Measurements from ENCODE around the gene ARIH2. TPM values are rescaled to one million over a fixed set of nuclear protein-coding genes. Genes with fewer than 3 reads are reported as not detected.

ARIH2 gene
- total RNA-seq, 1 donor from 2014 or later, result 82.0 TPM

DNA sequence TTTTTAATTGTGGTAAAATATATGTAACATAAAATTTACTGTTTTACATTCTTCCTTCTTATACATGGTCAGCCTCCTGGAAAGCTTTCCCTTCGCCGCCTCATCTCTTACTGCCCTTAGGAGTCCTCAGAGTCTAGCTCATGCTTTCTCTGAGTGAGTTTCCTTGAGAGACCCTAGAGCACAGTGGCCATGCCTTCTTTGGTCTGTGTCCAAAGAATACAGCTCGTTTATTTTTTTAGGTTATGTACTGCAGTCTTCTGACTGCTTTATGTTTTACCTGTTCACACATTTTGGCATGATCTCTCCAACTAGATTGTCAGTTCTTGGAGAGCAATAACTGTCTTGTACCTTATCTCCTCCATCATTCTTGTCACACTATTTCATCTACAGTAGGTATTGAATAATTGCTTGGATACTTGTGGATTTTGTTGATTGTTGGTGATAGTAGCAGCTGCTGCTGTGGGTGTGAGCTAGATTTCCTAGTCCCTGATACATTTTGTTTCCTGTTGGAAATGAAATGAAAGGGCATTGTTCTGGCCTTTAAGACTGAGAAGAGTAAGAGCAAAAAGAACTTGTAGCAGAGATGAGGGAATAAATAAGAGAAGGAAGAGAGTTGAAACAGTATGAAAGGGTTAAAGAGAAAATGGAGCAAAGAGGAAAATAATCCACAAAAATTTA, 10.9 kb downstream of the ARIH2 start:
- DNase-seq, result no peak

DNA sequence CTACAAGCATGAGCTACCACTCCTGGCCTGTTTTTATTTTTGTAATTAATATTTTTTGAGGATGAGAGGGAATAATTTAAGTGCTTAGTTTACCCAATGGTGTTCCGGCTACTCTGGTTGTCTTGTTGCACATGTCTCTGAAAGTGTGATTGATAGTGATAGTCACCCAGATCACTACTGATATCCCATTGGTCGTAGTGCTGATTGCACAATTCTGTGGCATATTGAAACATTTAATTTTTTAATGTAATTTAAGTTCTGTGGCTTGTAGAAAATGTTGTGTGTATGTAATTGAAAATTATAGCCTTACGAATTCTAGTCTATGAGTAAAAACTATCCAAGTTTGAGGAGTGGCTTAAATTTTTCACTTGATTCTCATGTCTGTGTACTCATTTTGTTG, 11.9 kb downstream of the ARIH2 start:
- DNase-seq, result no peak

DNA sequence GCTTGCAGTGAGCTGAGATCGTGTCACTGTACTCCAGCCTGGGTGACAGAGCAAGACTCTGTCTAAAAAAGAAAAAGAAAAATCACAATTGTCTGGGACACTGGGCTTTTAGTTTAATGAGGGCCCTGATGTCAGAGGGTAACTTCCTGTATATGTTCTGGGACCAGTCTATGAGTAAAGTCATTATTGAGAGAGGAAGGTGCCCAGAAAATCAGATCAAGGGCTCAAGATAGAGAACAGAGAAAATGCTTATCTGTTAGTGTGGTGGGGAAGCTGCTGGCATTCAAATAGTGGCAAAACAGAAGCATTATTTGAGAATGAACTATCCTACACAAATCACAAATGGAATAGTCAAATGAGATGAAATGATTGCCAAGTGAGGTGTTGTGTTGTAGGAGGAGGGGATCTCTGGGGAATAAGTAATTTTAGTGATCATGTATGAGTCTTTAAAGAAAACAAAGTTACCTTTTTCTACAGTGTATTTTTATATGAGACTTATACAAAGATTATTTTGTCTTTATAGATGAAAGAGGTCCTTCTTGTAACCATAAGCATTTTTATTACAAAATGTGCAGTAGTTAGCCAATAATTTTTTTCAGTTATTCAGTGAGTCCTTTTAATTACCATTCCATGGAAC, 13.4 kb downstream of the ARIH2 start:
- DNase-seq, result no peak

DNA sequence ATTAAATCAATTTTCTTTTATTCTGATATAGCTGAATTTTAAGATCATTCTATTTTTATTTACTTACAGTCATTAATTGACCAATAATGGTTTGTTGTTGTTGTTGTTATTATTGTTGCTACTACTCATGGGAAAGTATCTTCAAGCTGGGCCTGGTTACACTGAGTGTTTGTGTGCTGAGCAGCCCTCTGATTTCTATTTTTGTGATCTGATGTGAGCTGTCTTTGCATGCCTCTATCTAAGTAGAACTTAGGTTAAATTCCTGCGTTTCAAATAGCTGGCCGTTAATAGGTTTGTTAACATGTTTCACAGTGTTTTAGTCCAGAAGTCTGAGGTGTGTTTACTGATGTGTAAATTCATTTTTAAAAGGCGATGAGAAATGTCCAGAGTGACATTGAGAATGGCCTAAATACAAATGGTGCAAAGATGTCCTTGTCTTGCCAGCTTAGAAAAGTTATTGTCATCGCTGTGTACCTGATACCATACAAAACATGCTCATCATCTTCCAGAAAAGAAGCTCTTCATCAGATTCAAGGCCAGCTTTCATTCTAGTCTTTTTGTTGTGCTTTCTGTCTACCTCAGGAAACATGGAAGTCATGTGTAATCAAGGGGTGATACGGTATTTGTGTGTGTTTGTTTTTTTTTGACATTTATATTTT, 15.8 kb downstream of the ARIH2 start:
- DNase-seq, result no peak

DNA sequence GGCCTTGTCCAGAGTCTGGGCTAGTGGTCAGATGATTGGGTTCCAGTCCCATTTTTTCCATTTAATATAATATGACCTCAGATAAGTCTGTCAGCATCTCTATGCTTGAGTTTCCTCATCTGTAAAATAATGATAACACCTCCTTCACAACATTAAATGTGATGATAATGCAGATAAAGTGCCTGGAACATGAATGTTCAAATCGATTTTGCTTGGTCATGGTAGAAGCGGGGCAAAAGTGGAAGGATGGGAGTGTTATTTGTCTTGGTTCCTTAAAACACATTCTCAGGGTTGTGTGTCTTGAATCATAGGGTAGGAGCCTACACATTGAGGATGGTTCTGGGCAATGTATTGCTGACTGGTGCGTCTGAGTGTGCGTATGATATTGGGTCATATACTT, 16.9 kb downstream of the ARIH2 start:
- no peak for DNase-seq

DNA sequence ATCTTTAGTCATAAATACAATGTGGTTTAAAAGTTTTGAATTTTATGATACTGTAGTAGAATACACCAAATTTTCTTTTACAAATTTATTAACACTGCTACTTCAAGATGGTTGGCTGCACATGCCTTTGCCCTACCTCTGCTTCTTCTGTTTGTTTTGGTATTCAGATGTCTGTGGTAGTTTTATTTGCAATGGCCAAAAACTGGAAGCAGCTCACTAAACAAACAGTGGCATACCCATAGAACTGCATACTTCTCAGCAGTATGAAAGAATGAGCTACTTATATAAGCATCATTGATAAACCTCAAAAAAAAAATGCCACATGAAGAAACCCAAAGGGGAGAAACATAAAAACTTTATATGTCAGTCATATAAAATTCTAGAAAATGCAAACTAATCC, 19.5 kb downstream of the ARIH2 start:
- DNase-seq, result no peak

DNA sequence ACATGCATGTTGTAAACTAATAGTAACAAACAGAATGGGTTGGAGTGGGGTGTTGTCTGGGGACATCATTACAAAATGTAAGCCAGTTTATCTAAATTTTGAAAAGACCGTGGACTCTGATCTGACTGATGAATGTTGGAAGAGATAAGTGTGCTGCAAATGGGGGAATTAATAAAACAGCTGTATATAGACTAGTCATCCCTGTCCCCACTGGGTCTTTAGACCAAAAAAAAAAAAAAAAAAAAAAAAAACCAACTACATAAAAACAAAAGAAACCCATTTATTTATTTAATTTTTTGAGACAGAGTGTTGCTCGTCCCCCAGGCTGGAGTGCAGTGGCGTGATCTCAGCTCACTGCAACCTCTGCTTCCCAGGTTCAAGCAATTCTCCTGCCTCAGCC, 20.0 kb downstream of the ARIH2 start:
- DNase-seq, result no peak

DNA sequence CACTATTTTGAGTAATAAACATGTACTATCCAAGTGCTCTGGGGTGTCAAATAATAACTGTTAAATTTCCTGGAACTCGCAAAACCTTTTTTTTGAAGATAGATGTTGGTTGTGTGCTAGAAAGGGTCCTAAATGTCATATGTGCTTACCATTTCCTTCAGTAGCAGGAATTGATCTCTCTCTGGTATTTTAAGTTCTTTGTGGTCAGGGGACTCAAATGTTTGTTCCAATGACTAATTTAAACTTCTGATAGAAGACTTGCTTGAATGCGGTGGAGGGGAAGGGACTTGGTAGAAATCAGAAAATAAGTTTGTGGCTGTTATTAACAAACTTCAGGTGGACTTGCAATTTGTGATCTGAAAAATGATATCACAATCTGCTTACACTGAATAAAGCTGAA, 26.8 kb downstream of the ARIH2 start:
- no peak for DNase-seq

DNA sequence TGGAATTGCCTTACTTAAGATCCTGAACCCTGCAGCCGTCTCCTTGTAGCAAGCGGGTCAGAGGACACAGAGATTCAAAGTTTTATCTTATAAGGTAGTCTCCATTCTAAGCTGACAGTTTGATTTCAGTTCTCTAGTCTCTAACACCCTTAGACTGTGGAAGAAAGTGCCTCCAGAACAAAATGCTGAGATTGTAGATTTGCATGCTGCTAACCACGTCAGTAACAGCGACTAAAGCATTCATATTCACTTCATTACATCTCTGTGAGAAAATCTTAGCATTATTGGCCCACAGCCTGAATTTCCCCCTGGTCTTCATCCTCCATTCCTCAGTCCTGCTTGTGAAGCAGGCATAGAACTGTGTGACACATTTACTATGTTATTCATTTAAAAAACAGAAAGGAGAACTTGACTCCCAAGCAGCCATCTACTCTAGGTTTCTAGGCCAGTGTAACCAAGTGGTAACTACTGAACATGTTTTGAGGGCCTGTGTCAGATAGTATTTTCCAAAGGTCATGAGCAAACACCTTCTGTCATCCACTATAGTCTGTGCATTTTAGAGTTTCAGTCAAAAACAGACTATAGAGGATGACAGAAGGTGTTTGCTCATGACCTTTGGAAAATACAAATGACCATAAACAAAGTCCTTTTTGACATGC, 27.4 kb downstream of the ARIH2 start:
- no peak for DNase-seq

DNA sequence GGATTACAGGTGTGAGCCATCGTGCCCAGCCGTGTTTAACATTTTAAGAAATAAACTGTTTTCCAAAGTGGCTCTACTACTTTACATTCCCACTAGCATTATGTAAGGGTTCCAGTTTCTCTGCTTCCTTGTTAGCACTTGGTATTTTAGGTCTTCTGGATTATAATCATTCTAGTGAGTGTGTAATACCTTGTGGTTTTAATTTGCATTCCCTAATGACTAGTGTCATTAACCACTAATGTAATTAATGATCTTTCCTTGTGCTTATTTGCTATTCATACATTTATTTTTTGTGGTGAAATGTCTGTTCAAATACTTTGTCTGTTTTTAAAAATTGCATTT, 30.7 kb downstream of the ARIH2 start:
- DNase-seq, result no peak

DNA sequence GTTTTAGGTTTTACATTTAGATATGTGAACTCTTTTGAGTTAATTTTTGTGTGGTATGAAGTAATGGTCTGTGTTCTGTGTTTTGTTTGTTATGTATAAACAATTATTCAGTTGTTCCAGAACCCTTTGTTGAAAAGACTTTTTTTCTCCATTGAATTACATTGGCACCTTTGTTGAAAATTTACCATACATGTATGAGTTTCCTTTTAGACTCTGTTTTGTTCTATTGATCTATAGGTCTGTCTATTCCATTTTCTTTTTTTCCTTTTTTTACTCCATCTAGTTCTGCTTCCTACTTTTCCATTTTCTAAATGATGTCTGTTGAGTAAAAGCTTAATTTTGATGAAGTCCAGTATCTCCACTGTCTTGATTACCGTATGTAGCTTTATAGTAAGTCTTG, 31.4 kb downstream of the ARIH2 start:
- DNase-seq, result no peak

DNA sequence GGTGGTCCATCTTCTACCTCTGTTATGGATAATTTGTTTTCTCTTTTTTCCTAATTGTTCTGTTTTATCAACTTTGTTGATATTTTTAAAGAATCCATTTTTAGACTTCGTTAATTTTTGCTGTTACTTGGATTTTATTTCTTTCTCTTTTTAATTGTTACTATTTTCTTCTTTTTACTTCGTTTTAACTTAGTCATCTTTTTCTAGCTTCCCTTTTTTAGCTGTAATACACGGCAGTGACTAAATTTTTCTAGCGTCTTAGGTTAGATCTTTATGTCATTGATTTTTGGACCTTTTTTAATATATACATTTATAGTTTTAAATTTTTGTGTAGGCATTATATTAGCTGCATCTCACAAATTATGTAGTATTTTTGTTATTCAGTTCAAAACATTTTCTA, 33.1 kb downstream of the ARIH2 start:
- no peak for DNase-seq

DNA sequence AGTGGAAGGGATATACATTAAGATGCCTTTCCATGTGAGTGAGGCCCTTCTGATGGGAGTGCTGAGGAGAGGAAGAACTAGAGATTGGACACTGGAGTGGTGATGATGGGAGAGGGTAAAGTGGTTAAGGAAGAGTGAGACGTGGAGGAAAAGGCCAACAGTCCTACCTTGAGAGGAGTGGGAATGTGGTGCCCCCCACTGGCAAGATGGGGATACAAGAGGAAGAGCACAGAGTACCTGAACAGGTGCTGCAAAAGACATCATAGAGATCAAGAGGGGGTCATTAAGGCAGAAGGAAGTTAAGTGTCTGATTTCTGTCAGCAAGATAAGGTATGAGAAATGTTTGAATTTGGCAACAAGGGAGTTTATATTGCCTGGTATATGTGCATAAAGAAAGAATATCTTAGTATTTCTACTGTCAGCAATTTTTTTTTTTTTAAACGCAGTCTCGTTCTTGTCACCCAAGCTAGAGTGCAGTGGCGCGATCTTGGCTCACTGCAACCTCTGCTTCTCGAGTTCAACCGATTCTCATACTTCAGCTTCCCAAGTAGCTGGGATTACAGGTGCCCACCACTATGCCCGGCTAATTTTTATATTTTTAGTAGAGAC, 34.0 kb downstream of the ARIH2 start:
- no peak for DNase-seq

DNA sequence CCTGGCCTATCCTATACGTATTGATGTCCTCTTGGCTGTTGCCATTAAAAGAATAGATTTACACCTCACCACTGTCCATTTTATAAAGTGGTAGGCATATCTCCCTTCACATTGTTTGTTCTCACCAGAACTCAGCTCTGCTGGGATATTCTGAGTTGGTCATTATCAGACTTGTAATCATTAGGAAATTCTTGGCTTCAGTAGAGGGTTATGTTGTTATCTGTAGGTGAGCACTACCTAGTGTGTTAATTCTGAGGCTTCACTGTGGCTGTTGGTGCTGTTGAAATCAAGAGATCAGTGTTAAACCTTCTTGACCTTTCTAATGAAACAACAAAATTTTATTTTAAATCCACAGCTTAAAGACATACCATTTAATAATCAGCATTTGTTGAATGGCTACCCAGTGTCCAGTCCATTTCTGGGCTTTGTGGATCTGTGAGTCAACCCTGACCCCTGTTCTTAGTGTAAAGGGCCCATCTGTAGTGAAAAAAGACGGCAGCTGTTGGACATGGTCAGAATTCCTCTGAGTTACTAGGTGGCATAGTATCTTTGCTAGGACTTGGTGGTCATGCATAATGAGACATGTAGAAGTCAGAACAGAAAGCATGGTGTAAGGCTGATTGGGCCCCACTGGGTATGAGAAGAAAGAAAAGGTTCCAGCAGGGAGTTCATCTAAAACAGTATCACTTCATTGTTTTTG, 38.5 kb downstream of the ARIH2 start:
- DNase-seq, result no peak

DNA sequence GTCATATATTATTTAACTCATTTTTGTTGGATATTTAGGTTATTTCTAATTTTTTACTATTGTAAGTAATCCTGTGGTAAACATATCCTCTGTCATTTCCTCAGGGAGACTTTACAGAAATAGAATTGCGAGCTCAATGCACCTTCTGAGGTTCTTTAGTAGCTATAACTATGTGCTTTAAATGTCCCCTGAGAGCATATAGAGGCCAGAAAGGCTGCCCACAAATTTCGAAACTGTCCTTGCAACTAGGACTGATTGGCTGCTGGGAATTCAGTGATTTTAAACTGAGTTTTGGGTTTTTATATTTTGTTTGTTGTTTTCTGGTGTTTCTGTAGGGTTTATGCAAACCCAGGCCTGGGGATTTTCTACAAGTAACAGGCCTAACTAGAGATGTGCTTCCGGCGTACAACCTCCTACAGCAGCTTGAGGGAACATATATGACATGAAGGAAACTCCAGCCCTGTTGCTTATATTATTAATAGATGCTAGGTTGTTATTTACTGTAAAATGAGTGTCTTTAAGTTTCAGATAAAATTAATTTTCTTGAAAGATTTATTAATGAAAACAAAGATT, 42.3 kb downstream of the ARIH2 start:
- DNase-seq, result no peak

DNA sequence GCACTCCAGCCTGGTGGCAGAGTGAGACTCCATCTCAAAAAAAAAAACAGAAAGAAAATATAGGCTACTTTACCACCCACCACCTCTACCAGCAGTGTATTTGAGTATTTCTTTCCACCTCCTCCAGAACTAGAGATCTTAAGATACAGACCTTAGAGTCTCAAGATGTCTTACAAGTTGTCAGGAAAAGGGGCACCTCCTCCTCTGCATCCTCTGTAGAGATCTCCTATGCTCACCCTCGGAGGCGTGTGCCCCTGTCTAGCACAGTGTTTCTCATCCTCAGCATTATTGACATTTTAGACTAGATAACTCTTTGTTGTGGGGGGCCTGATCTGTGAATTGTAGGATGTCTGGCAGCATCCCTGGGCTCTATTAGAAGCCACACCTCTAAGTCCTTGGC, 43.7 kb downstream of the ARIH2 start:
- DNase-seq, result no peak

DNA sequence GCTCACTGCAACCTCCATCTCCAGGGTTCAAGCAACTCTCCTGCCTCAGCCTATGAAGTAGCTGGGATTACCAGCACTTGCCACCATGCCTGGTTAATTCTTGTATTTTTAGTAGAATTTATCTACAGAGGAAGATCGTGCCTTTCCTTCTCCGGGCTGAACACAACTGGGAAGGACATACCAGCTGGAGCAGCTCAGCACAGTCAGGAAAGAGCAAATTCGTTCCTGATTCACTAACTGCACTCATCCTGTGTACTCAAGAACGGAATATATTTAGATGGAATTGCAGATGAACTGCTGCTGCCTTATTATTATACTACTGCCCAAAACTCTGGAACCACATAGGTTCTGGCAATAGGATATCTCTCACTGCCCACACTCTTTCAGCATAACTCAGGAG, 44.3 kb downstream of the ARIH2 start:
- DNase-seq, result no peak

DNA sequence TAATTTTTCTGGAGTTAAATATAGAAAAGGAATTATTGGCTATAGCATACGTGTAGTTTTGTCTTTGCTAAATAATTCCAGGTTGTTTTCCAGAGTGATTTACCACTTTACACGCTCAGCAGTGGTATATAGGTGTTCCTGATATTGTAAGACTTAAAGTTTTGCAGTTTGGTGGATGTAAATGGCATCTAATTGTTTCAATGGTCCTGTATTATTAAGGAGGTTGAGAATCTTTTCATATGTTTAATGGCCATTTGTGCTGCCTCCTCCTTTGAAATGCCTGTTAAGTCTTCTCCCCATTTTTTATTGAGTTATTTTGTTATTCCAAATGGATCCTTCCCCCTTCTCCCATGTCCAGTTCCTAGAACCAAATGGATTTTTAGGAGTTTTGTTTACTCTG, 44.9 kb downstream of the ARIH2 start:
- DNase-seq, result no peak

DNA sequence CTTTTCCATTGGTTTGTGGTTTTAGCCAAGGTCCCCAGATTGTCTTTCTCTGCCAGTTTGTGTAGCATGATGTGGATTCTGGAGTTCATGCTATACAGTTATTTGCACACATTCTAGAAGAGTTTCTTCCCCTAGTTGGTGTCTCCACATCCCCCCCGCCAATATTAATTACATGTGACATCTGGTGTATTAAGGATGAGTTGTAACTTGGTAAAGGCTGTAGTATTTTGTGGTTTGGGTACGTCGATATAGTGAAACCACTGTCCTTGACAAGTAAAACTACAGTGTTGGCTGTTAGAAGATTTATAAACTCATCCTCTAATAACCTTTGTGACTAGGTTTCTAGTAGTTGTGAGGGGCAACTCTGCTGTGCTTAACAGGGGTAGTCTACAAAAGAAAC, 47.7 kb downstream of the ARIH2 start:
- no peak for DNase-seq

DNA sequence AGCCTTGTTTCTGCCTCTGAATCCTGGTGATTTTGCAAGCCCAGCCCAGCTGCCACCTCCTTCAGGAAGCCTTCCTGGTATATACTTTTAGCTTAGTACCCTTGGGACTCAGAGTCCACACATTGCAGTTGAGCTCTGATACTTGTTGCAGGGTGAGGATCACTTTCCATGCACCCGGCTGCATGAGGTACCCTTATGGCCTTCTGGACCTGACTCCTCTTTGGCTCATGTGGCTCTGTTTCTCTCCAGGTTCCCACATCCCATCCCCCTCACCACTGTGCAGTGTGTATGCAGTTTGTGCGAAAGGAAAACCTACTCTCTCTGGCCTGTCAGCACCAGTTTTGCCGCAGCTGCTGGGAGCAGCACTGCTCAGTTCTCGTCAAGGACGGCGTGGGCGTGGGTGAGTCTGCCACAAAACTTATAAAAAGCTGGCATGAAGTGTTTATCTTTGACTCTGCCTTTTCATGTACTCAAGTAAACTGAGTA, 48.3 kb downstream of the ARIH2 start:
- DNase-seq, result peak; percentile 64

DNA sequence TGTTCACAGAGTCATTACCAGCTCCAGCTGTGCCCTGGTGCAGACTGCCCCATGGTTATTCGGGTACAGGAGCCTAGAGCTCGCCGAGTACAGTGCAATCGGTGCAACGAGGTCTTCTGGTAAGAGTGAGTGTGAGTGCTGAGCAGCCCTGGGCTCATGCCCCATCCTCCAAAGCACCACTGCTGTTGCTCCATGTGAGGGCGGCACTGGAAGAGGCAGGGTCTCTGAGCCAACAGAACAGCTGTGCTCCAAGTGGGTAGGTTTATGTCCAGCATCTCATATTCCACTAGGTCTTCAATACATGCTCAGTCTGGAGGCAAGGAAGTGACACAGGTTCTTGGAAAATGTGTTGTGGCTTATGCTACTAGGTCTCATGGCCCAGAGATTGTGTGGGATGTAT, 51.9 kb downstream of the ARIH2 start:
- DNase-seq, result no peak

Measured in occipital lobe (tissue), 2 donors.